ENCODE data around the gene FTCD.
"Not testable (repeated sequence)": the region's sequence is repeated elsewhere in the genome, so short reads cannot be mapped to it uniquely, and the experiment has no call there.

Gene FTCD

GRCh38 chr21:46187814-46188213 is 32.4 kb upstream of the FTCD start:
- no peak for DNase-seq (ENCODE audit: low spot score)

DNA sequence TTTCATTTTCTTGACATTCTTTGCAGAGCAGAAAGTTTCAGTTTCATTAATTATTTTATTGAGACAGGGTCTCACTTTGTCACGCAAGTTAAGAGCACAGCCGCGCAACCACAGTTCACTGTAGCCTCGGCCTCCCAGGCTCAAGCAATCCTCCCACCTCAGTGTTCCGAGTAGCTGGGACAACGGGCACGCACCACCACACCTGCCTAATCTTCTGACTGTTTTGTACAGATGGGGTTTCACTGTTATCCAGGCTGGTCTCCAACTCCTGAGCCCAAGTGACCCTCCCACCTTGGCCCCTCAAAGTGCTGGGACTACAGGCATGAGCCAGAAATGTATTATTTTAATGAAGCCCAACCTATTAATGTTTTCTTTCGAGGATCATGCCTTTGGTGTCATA is 31.9 kb upstream of the FTCD start:
- no peak for DNase-seq (ENCODE audit: low spot score)

DNA sequence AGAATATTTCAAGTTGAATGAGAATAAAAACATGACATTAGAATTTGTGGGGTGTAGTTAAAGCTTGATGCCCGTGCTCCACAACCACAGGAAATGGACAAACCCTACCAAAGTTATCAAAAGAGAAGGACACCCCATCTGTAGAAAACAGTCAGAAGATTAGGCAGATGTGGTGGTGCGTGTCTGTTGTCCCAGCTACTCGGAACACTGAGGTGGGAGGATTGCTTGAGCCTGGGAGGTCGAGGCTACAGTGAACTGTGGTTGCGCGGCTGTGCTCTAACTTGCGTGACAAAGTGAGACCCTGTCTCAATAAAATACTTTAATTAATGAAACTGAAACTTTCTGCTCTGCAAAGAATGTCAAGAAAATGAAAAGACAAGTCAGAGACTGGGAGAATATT is 30.3 kb upstream of the FTCD start:
- DNase-seq (ENCODE audit: low spot score) = no peak

GRCh38 chr21:46184625-46185555 is 29.5 kb upstream of the FTCD start:
- no peak for DNase-seq (ENCODE audit: low spot score)

- DNase-seq (ENCODE audit: low spot score) = no peak
Measured at GRCh38 chr21:46183910-46184624, 28.7 kb upstream of the FTCD start, which contains the start of gene SPATC1L. TSS of gene SPATC1L (minus strand) at chr21:46184459. CDS start at chr21:46182816, 1,643 bp downstream.

DNA sequence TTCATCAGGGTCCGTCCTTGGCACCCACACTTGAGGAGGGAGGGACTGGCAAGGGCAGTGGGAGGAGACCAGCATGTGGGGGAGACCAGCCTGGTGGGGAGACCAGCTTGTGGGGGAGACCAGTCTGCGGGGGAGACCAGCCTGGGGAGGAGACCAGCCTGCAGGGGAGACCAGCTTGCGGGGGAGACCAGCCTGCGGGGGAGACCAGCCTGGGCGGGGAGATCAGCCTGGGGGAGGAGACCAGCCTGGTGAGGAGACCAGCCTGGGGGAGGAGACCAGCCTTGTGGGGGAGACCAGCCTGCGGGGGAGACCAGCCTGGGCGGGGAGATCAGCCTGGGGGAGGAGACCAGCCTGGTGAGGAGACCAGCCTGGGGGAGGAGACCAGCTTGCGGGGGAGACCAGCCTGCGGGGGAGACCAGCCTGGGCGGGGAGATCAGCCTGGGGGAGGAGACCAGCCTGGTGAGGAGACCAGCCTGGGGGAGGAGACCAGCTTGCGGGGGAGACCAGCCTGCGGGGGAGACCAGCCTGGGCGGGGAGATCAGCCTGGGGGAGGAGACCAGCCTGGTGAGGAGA is 28.0 kb upstream of the FTCD start:
- DNase-seq (ENCODE audit: low spot score) = not testable (repeated sequence)

- DNase-seq (ENCODE audit: low spot score) = no peak
Measured at GRCh38 chr21:46182548-46183336, 27.4 kb upstream of the FTCD start.

GRCh38 chr21:46181953-46182547 is 26.7 kb upstream of the FTCD start:
- DNase-seq (ENCODE audit: low spot score) = no peak

DNA sequence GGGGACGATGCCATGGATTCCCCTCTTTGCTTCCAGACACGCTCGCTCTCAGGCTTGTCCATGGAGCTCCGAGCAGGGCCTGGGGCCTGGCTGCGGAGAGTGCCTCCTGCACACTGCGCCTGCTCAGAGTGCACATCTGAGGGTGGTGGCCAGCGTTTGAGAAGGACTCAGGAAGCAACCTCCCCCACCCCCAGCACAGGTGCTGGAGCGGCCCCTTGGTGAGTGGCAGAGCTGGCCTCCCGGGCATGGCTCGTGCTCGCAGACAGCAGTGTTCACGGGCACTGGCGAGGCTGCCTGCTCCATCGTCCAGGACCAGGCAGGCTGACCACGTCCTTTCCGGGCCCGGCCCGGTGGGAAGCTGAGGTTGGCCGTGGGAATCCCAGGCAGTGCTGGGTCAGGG is 26.1 kb upstream of the FTCD start:
- no peak for DNase-seq (ENCODE audit: low spot score)

GRCh38 chr21:46180778-46181391 is 25.5 kb upstream of the FTCD start:
- DNase-seq (ENCODE audit: low spot score) = no peak

- no peak for DNase-seq (ENCODE audit: low spot score)
Measured at GRCh38 chr21:46180079-46180722, 24.8 kb upstream of the FTCD start.

DNA sequence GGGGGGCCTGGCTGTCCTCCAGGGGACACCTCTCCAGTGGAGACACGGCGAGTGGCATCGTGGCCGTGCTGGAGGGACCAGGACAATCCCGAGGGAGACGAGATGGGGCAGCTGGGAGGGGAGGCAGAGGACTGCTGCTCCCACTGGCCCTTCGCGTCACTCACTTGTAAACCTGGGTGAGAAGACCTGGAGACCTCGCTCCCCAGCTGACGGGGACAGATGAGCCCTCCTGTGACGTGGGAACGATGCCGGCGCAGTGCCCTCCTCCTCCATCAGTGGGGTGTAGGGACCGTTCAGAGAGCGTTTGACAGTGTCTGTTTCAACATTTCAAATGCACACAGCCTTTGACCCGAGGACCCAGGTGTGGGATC is 24.3 kb upstream of the FTCD start:
- no peak for DNase-seq (ENCODE audit: low spot score)

DNA sequence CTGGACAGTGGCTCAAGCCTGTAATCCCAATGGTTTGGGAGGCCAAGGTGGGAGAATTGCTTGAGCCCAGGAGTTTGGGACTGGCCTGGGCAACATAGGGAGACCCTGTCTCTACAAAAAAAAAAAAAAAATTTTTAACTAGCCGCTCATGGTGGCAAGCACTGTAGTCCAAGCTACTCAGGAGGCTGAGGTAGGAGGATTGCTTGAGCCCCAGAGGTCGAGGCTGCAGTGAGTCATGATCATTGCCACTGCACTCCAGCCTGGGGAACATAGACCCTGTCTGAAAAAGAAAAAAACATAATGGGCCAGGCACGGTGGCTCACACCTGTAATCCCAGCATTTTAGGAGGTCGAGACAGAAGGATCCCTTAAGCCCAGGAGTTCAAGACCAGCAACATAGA is 23.6 kb upstream of the FTCD start:
- no peak for DNase-seq (ENCODE audit: low spot score)

- not testable (repeated sequence) for DNase-seq (ENCODE audit: low spot score)
Measured at GRCh38 chr21:46176443-46177129, 21.2 kb upstream of the FTCD start.

DNA sequence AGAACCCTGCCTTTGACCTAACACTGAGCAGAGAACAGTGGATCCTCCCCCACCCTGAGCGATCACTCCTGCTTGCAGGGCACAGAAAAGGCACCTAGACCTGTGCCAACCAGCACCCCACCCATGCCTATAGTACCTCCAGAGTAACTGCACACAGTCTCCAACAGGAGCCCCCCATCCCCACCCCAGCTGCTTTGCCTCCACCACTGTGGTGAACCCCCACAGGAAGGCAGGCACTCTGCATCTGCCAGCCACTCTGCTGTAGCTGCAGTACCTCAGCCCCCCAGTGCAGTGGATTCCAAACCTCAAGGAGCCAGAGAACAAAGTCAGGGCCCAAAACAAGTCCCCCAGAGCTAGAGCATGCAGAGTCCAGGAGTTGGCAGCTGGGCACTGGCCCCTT is 18.2 kb upstream of the FTCD start:
- DNase-seq (ENCODE audit: low spot score) = no peak

DNA sequence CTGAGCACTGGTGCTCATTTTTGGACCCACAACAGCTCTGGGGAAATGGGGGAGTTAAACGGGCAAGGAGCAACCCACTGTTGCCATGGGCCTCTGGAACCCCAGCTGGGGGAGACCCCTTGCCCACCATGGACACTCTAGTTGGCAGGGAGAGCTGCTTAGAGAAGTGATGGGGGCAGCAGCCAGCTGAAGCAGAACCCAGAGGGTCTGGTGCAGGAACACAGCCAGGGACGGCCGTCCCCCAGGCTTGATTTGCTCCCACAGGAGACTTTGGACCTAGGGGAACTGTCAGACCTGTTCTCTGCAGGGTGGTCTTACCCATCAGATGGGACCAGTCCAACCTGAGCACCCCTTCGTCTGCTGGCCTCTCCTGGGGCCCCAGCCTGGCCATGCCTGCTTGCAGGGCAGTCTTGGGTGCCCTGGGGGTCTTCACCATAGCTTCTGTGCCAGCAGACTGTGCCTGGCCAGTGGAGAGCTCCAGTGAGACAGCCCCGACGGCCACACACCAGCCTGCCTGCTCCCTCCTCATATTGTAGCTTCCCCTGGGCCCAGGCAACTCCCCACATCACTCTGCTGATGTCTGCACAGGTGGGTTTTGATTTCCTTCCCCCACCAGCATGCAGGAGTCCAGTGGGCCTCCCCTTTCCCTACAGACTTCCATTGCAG is 17.6 kb upstream of the FTCD start:
- no peak for DNase-seq (ENCODE audit: low spot score)

GRCh38 chr21:46171996-46172862 is 16.9 kb upstream of the FTCD start:
- DNase-seq (ENCODE audit: low spot score) = no peak

DNA sequence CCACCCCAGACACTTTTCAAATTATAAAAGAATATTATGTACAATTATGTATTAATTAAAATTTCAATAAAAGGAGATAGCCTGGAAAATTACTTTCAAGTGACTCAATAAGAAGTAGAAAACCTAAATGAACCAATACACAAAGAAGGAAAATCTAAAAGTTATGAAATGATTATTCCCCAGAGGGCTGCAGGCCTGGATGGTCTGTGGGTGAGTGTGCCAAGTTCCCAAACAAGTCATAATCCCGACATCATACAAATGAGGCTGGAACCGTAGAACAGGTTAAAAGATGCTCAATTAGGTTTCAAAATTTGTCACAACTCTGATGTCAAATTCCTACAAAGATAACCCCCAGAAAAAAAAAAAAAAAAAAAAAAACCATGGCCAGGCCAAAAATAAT is 16.2 kb upstream of the FTCD start:
- DNase-seq (ENCODE audit: low spot score) = no peak
